ENCODE results near the gene ATP13A3. TPM values are rescaled to one million over a fixed set of nuclear protein-coding genes. Genes with fewer than 3 reads are reported as not detected.
A peak's percentile ranks its signal among the peaks of the same experiment; 100 is the strongest.

ATP13A3 gene
- total RNA-seq, 6 donors from 2014 or later, result 67.9 to 152 (median 94.6) TPM

DNA sequence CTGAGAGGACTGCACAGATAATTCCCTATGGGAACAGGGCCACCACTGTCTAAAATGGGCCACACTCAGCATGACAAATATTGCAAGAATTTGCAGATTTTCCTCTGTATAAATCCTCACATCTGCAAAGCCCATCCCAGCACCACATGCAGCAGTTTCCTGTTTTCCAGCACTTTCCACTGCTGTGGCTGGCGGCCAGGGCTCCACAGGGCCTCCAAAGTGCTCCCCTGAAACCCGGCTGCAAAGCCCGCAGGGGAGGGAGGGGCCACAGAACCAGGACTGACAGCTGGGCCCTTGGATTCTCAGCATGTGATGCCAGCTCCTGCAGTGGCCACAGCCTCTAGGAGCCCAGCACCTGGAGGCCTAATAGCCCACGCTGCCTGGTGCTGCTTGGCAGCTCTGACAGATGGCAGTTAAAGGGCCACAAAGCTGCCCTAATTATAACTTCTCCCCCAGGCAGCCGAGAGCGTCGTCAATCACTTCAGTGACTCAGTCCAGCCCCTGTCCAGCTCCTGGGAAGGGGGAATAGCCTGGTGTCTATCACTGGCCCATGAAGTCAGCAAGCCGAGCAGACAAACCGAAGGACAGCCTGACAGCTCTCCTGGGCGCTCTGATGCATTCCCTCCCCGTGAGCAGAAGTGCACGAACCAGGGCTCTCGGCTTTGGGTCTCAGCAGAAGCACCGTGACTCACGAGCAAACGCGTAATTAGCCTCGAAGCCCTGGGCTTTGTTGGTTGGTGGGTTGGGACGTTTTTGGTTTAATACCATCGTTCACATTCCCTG is 122.0 kb downstream of the ATP13A3 start:
- no peak for TF ChIP-seq POLR2A (IDR thresholded peaks at IDR 0.05)
- TF ChIP-seq EP300 (IDR thresholded peaks at IDR 0.05), result no peak
- TF ChIP-seq, protein P1, sequence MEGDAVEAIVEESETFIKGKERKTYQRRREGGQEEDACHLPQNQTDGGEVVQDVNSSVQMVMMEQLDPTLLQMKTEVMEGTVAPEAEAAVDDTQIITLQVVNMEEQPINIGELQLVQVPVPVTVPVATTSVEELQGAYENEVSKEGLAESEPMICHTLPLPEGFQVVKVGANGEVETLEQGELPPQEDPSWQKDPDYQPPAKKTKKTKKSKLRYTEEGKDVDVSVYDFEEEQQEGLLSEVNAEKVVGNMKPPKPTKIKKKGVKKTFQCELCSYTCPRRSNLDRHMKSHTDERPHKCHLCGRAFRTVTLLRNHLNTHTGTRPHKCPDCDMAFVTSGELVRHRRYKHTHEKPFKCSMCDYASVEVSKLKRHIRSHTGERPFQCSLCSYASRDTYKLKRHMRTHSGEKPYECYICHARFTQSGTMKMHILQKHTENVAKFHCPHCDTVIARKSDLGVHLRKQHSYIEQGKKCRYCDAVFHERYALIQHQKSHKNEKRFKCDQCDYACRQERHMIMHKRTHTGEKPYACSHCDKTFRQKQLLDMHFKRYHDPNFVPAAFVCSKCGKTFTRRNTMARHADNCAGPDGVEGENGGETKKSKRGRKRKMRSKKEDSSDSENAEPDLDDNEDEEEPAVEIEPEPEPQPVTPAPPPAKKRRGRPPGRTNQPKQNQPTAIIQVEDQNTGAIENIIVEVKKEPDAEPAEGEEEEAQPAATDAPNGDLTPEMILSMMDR (IDR thresholded peaks at IDR 0.05), result no peak
- TF ChIP-seq POLR2AphosphoS5 (IDR thresholded peaks at IDR 0.05), result no peak
- no peaks in the 10 kb centered on the region for H3K36me3 ChIP-seq
- H3K4me3 ChIP-seq, result no peak overlapping the region
- DNase-seq, result peak in 1 of 2 donors; percentile 71
- peaks cover 0 to 8% (median 3%) of the 10 kb centered on the region in 4 donors for H3K4me1 ChIP-seq
- H3K9me3 ChIP-seq, result no peaks in the 10 kb centered on the region
- ATAC-seq (ENCODE audit: low FRiP score in 2 of 2), result peak in 1 of 2 donors; percentile 42
- H3K27me3 ChIP-seq, result peaks cover 0 to 4% (median 0%) of the 10 kb centered on the region in 4 donors
- WGBS, 2 donors, result 77 to 100% methylated on average over 1 to 20 of the region's 20 CpGs
- H3K27ac ChIP-seq, result no peak overlapping the region

DNA sequence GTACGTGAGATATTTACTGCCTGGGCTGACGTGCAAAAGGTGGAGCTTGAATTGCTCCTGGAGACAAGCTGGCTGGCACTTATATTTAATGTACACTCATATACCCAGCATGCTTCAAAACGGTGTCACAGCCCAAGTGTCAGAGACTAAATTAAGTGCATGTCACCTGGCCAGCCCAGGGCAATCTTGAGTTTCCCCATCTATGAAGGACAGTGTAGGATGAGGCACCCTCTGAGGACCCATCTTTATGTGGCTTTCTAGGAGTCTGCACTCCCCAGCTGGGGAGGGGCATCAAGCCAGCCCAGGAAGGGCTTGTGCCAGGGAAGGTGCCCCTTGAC is 122.5 kb downstream of the ATP13A3 start:
- H3K27me3 ChIP-seq, result peaks cover 0 to 2% (median 0%) of the 10 kb centered on the region in 4 donors
- WGBS, 2 donors, result 85 to 87% methylated on average over 3 of the region's 3 CpGs
- ATAC-seq (ENCODE audit: low FRiP score in 2 of 2), result no peak
- H3K4me1 ChIP-seq, result peaks cover 0 to 5% (median 0%) of the 10 kb centered on the region in 4 donors
- H3K9me3 ChIP-seq, result no peaks in the 10 kb centered on the region
- TF ChIP-seq EP300 (IDR thresholded peaks at IDR 0.05) (no peak), POLR2AphosphoS5 (IDR thresholded peaks at IDR 0.05) (no peak), POLR2A (IDR thresholded peaks at IDR 0.05) (no peak)
- H3K36me3 ChIP-seq, result no peaks in the 10 kb centered on the region
- DNase-seq, result no peak
- H3K4me3 ChIP-seq, result no peak overlapping the region
- no peak overlapping the region for H3K27ac ChIP-seq

DNA sequence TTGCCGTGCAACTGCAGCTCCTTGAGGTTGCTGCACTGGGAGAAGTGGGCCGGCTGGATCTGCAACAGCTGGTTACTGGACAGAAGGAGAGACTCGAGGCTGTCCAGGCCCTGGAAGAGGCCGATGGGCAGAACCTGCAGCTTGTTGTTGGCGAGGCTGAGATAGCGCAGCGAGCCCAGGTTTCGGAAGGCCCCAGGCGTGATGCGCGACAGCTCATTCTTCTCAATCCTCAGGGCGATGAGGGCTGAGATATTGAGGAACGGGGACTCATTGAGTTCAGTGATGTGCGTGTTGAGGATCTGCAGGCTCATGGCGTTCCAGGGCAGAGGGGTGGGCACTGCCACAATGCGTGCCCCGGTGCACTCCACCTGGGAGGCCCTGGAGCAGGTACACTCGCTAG is 126.2 kb downstream of the ATP13A3 start:
- Histone ChIP-seq H3K27ac (no peak overlapping the region), H3K27me3 (no peaks in the 10 kb centered on the region), H3K36me3 (no peaks in the 10 kb centered on the region), H3K9me3 (no peaks in the 10 kb centered on the region), H3K4me3 (no peak overlapping the region), H3K4me1 (no peaks in the 10 kb centered on the region)
- 92 to 100% methylated on average over 11 to 13 of the region's 18 CpGs for WGBS, 2 donors
- no peak for TF ChIP-seq POLR2AphosphoS5 (IDR thresholded peaks at IDR 0.05)
- TF ChIP-seq, protein P1 (IDR thresholded peaks at IDR 0.05), result no peak
- no peak for TF ChIP-seq POLR2A (IDR thresholded peaks at IDR 0.05)
- no peak for TF ChIP-seq EP300 (IDR thresholded peaks at IDR 0.05)
- DNase-seq, result peak in 1 of 2 donors; percentile 55
- no peak for ATAC-seq (ENCODE audit: low FRiP score in 2 of 2)

DNA sequence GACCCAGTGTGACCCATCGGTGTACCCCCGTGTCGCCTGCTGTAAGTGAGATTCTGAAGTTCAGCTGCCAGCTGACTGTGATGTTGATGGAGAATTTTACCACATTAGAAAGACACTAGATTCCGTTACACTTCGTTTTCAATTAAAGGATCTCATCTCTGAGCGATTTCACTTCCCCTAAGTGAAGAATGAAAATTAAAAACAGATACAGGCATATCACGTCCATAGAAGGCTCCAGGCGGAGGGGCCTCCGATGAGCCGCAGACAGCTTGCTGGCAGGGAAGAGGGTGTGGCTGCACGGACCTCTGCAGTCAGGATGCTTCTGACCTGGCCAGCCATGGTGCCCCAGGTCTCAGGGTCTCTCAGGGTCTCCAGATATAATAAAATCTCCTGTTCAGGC is 129.1 kb downstream of the ATP13A3 start:
- no peak for TF ChIP-seq POLR2A (IDR thresholded peaks at IDR 0.05)
- TF ChIP-seq, protein P1 (IDR thresholded peaks at IDR 0.05), result no peak
- H3K27ac ChIP-seq, result no peak overlapping the region
- H3K9me3 ChIP-seq, result no peaks in the 10 kb centered on the region
- no peaks in the 10 kb centered on the region for H3K36me3 ChIP-seq
- no peaks in the 10 kb centered on the region for H3K4me1 ChIP-seq
- WGBS, 2 donors, result 88 to 94% methylated on average over 11 of the region's 11 CpGs
- no peaks in the 10 kb centered on the region for H3K27me3 ChIP-seq
- no peak for ATAC-seq (ENCODE audit: low FRiP score in 2 of 2)
- no peak for DNase-seq
- H3K4me3 ChIP-seq, result no peak overlapping the region

DNA sequence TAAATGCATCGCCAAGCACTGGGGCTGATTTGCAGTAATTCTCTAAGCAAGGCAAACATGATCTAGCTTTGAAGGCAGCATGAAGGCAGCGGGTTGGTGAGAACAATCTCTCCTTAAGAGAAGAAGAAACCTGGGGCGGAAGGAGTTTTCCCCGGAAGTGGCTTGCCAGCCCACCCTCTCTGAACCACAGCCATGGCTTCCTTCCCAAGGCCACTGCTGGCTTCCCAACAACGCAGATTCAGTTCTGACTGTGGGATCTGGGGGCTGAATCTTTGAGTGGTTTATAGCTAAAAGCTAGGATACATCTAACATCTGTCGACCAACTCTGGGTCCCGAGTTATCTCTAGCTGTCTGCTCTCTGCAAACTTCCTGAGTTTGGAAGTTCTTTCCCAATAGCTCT is 131.4 kb downstream of the ATP13A3 start:
- DNase-seq (no peak), ATAC-seq (ENCODE audit: low FRiP score in 2 of 2) (no peak)
- Histone ChIP-seq H3K27me3 (no peaks in the 10 kb centered on the region), H3K36me3 (no peaks in the 10 kb centered on the region), H3K9me3 (no peaks in the 10 kb centered on the region), H3K4me1 (no peaks in the 10 kb centered on the region), H3K4me3 (no peak overlapping the region), H3K27ac (no peak overlapping the region)
- TF ChIP-seq POLR2AphosphoS5 (IDR thresholded peaks at IDR 0.05), result no peak
- TF ChIP-seq, protein P1 (IDR thresholded peaks at IDR 0.05), result no peak
- TF ChIP-seq EP300 (IDR thresholded peaks at IDR 0.05), result no peak
- no peak for TF ChIP-seq POLR2A (IDR thresholded peaks at IDR 0.05)
- WGBS, 2 donors, result 66 to 75% methylated on average over 7 of the region's 7 CpGs

Measured in upper lobe of left lung (tissue), 6 donors.